ENCODE data around the gene P4HB. TPM values are rescaled to one million over a fixed set of nuclear protein-coding genes. Genes with fewer than 3 reads are reported as not detected.
A peak's percentile ranks its signal among the peaks of the same experiment; 100 is the strongest.

Gene P4HB
- total and polyA plus RNA-seq, 10 of the 15 experiments (the other 5 are each of a cell fraction or from before 2014, with no cell fraction given), result 4.7 to 549 (median 361) TPM

GRCh38 chr17:81888105-81888987 is 28.0 kb upstream of the P4HB start (continued):
- TF ChIP-seq ETV6 (conservative IDR thresholded peaks at IDR 0.05 in 1 of 2, IDR thresholded peaks at IDR 0.05 in 1 of 2; ENCODE audit: borderline replicate concordance in 1 of 2, low read depth in 1 of 2), result no peak
- no peak for TF ChIP-seq TCF3 (IDR thresholded peaks at IDR 0.05; ENCODE audit: borderline replicate concordance, insufficient read depth, low read depth, low read length)
- TF ChIP-seq, protein P1, sequence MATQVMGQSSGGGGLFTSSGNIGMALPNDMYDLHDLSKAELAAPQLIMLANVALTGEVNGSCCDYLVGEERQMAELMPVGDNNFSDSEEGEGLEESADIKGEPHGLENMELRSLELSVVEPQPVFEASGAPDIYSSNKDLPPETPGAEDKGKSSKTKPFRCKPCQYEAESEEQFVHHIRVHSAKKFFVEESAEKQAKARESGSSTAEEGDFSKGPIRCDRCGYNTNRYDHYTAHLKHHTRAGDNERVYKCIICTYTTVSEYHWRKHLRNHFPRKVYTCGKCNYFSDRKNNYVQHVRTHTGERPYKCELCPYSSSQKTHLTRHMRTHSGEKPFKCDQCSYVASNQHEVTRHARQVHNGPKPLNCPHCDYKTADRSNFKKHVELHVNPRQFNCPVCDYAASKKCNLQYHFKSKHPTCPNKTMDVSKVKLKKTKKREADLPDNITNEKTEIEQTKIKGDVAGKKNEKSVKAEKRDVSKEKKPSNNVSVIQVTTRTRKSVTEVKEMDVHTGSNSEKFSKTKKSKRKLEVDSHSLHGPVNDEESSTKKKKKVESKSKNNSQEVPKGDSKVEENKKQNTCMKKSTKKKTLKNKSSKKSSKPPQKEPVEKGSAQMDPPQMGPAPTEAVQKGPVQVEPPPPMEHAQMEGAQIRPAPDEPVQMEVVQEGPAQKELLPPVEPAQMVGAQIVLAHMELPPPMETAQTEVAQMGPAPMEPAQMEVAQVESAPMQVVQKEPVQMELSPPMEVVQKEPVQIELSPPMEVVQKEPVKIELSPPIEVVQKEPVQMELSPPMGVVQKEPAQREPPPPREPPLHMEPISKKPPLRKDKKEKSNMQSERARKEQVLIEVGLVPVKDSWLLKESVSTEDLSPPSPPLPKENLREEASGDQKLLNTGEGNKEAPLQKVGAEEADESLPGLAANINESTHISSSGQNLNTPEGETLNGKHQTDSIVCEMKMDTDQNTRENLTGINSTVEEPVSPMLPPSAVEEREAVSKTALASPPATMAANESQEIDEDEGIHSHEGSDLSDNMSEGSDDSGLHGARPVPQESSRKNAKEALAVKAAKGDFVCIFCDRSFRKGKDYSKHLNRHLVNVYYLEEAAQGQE (IDR thresholded peaks at IDR 0.05; ENCODE audit: low read depth, low read length), result no peak
- no peak for TF ChIP-seq HDAC6 (IDR thresholded peaks at IDR 0.05; ENCODE audit: unreplicated experiment)

DNA sequence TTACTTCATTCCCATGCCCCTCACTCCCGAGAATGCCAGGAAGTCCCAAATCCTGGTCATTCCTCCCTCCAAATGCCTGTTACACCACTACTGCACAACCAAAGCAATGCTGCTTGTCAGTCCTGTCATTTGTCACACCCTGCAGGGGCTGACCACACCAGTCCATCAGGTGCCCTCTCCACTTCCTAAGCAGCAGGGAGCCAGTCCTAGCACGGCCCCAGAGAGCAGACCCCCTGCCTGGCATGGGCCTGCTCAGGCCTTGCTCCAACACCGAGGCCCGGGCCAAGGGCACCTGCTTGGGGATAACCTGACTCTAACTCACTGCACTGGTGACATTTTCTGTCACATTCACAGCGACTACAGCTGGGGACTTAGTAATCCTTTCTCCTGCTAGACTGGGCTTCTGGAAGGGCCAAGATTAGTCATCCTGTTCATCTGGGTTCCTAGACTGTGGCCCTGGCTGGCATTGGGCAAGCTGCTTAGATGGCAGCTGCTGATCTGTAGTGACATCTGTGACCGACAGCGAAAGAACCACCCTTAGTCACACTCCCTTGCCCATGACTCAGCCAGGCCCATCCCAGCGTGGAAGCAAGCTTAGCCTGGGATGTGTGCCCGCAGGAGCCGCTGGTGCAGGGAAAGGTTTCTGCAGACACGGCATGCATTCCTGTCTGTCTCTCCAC is 25.7 kb upstream of the P4HB start:
- Histone ChIP-seq H4K20me1 (ENCODE audit: control insufficient read depth, insufficient read depth) (0 out of 2 replicates have a peak, but pooled peaks cover 3% of the 10 kb centered on the region), H3K9ac (ENCODE audit: control insufficient read depth, insufficient read depth, low read length) (no peak overlapping the region), H3K4me2 (ENCODE audit: control insufficient read depth, insufficient read depth) (no peak overlapping the region), H3K27ac (ENCODE audit: control insufficient read depth, insufficient read depth) (no peak overlapping the region), H3K4me1 (ENCODE audit: control insufficient read depth, insufficient read depth, low read length) (peaks cover 15% of the 10 kb centered on the region), H3K27me3 (replicated peaks in 1 of 2; ENCODE audit: control insufficient read depth in 2 of 2, insufficient read depth in 2 of 2, low read length in 1 of 2) (no peaks in the 10 kb centered on the region), H3K9me3 (replicated peaks; ENCODE audit: control insufficient read depth, insufficient read depth, low read length) (no peaks in the 10 kb centered on the region), H2AFZ (ENCODE audit: control insufficient read depth, low read depth, low read length) (no peak overlapping the region), H3K4me3 (no peak overlapping the region), H3K36me3 (ENCODE audit: control insufficient read depth in 2 of 2, insufficient read depth in 2 of 2, low read length in 1 of 2) (peaks cover 26 to 29% of the 10 kb centered on the region in 2 experiments; a peak in 3 of 4 replicates), H3K79me2 (ENCODE audit: control insufficient read depth, insufficient read depth, low read length) (peaks cover 30% of the 10 kb centered on the region)
- DNase-seq (ENCODE audit: low read depth, low spot score) (no peak), FAIRE-seq (no peak), ATAC-seq (no peak)
- 85% methylated on average over 11 of the region's 11 CpGs for WGBS (ENCODE audit: insufficient coverage, insufficient replicate concordance, low lambda C conversion rate, missing lambda C conversion rate)
- in situ Hi-C loops (cut with MboI) (no loop called here), intact Hi-C loops (cut with micrococcal nuclease; ENCODE audit: unreplicated experiment) (no loop called here)
- ChIA-PET SMC1A (ENCODE audit: uncharacterized antibody, unreplicated experiment) (no interaction called here), POLR2A (interaction anchor here (1.1 to 1.4 kb wide), 3 partner anchors 13 to 28 kb away, joined by 3 to 6 read pairs (median 3); no protein-coding TSS in a partner anchor), CTCF (interaction anchor here (1.6 kb wide), 1 partner anchor 13 kb away, joined by 5 read pairs; no protein-coding TSS in a partner anchor), RAD21 (ENCODE audit: unreplicated experiment) (no interaction called here)
- peak; percentile 43; the same call in 1 of the 2 replicates for TF ChIP-seq POLR2AphosphoS5 (IDR thresholded peaks at IDR 0.05; ENCODE audit: low read length)
- TF ChIP-seq SMC3 (IDR thresholded peaks at IDR 0.05; ENCODE audit: borderline replicate concordance, low read length), result no peak
- peak; percentile 26 for TF ChIP-seq POLR2A (IDR thresholded peaks at IDR 0.05; ENCODE audit: low read depth, low read length)
- no TSS peak for BruUV-seq (replicated peaks)
